ENCODE results near the gene APEH.

GRCh38 chr3:49650637-49651036, 23.5 kb upstream of the APEH start:
- TF ChIP-seq CTCF (conservative IDR thresholded peaks at IDR 0.05; ENCODE audit: low read depth, low read length) (no peak), EZH2 (IDR thresholded peaks at IDR 0.05; ENCODE audit: low read length, unreplicated experiment) (no peak), EZH2phosphoT487 (IDR thresholded peaks at IDR 0.05; ENCODE audit: borderline replicate concordance, low read length) (no peak)
